GM18517 (cell line): ENCODE measurements around the gene SRM.
"Not testable (repeated sequence)": the region's sequence is repeated elsewhere in the genome, so short reads cannot be mapped to it uniquely, and the experiment has no call there.

Experiments
- ATAC-seq: cut with Tn5 transposase; IDR thresholded peaks from one replicate; pipeline ENCODE4 v1.9.1; 2021; ENCODE audit warnings: mild to moderate bottlenecking, moderate library complexity; ENCODE audit not compliant: unreplicated experiment

Gene SRM

DNA sequence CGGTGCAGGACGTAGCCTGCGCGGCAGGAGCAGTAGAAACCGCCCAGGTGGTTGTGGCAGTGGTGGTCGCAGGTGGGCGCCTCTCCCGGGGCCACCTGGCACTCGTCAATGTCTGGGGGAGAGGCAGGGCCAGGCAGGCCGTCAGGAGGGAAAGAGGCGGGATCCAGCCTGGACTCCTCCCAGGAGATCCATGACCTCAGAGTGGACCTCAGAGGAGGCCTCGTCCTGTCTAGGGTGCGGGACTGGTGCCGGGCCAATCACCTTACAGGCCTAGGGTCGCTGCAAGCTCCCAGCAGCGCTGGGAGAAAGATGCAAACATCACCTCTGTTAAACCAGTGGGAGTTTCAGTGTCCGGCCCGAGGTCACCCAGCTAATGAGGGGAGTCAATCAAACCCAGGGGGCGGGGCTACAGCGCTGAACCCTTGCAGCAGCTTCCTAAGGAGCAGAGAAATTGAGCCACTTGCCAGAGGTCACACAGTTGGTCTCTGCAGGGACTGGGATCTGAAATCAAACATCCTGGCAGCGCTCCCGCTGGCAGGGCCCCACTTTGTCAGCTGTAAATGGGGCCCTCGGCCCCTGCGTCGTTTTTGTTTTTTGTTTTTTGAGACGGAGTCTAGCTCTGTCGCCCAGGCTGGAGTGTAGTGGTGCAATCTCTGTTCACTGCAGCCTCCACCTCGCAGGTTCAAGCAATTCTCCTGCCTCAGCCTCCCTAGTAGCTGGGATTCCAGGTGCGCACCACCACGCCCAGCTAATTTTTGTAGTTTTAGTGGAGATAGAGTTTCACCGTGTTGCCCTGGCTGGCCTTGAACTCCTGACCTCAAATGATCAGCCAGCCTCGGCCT, 14.2 kb downstream of the SRM start:
- ATAC-seq, result no peak

DNA sequence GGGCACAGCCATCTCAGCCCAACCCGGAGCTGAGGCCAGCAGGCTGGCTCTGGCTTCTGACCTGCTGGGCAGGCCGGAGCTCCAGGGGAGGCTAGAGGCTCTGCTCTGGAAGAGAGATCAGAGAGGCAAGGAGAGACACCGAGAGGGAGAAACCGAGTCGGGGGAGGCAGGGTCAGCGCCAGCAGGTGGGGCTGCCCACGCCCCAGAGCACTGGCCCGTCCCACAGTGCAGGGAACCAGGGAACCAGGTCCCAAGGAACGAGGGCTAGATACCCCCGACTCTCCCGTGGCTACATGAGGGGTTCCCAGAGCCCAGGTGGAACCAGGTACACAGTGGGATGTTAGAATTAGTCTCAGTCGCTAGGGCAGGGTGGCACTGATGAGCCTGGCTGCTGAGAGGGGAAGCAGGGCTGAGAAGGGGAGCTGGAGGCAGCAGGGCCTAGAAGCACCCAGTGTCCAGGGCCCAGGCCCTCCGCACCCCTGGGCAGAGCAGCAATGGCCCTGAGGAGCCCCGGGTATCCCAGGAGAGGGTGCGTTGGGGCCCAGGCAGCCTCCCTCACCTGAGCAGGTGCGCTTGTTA, 14.9 kb downstream of the SRM start:
- no peak for ATAC-seq

DNA sequence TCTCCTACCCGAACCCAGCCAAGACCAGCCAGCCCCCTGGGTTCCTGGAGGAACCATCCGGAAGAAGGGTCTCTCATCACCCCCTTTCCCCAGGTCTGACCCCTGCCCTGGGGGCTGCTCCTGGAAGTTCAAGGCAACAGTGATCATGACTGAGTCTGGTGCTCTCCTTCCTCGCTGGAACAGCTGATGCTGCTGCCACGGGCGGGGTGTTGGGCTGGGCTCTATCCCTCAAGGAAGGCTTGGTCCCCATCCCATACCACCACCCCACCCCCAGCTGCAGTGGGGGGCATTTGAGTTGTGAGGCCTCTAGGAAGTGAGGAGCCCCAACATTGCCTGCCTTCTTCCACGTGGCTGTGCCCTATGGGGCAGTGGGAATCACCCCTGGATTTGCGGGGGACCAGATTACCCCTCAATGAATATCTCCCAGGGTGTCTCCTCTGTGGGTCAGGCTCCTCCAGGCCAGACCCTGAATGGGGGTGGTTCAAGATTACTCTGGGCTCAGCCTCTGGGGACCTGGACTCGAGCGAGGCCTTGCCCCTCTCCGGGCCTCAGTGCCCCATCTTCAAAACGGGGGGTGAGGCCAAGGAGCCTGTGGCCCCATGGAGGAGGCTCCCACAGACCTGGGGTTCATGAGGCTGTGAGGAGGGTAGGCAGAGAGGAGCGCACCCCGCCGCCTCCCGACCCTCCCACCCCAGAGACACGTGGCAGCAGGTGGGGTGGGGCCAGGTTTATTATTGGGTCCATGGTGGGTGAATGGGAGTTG, 15.6 kb downstream of the SRM start:
- ATAC-seq, result no peak

DNA sequence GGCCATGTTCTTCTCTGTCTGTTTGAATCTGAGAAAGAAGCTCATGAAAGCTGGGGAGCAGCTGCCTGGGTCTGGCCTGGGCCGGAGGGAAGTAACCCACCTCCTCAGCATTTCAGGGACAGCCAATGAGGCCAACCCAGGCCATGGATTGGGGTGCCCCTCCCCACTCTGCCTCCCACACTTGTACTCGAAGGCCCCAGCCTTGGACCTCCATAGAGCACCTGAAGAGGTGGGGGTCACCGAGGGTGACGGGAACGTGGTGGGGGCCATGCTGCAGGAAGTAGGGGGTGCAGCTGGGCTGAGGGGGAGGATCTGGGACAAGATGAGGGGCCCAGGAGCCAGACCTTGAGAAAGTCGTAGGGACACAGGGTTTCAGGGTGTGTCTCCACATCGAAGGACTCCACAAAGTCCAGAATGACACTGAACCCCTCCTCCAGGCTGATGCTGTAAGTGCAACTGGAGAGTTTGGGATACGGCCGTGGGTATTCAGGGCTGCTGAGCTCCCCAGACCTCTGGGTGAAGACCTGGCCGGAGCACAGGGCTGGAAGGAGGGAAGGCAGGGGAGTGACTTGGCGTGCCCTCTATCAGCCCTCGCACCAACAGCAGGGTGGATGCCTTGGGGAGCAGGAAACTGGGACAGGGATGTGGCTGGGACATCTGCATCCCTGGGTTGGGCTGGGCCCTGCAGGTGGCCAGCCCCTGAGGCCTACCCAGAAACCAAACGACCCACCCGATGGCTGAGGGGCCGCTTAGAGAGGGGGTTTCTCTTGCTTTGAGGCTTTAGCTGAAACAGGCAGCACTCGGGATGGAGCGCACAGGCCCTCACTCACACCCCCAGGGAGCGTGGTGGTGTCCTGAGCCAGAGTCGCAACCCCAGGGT, 16.6 kb downstream of the SRM start:
- ATAC-seq, result no peak

DNA sequence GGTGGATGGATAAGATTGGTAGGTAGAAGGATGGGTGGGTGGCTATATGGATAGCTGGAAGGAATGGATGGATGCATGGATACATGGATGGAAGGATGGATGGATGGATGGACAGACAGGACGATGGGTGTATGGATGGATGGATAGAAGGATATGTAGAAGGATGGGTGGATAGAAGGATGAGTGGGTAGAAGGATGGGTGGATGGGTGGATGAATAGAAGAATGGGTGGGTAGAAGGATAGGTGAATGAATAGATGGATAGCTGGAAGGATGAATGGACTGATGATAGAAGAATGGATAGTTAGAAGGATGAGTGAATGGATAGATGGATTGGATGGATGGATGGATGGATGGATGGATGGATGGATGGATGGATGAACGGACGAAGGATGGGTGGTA, 17.8 kb downstream of the SRM start:
- ATAC-seq, result no peak

DNA sequence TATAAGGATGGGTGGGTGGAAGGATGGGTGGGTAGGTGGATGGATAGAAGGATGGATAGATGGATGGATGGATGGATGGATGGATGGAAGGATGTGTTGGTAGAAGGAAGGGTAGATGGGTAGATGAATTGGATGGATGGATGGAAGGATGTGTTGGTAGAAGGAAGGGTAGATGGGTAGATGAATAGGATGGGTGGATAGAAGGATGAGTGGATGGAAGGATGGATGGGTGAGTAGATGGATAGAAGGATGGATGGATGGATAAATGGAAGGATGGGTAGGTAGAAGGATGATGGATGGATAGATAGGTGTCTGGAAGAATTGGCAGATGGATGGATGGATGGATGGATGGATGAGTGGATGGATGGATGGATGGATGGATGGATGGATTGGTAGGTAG, 18.8 kb downstream of the SRM start:
- ATAC-seq, result no peak

DNA sequence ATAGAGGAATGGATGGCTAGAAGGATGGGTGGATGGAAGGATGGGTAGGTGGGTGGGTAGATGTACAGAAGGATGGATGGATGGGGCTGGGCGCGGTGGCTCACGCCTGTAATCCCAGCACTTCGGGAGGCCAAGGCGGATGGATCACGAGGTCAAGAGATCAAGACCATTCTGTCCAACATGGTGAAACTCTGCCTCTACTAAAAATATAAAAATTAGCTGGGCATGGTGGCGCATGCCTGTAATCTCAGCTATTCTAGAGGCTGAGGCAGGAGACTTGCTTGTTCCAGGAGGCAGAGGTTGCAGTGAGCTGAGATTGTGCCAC, 19.8 kb downstream of the SRM start:
- ATAC-seq, result not testable (repeated sequence)

DNA sequence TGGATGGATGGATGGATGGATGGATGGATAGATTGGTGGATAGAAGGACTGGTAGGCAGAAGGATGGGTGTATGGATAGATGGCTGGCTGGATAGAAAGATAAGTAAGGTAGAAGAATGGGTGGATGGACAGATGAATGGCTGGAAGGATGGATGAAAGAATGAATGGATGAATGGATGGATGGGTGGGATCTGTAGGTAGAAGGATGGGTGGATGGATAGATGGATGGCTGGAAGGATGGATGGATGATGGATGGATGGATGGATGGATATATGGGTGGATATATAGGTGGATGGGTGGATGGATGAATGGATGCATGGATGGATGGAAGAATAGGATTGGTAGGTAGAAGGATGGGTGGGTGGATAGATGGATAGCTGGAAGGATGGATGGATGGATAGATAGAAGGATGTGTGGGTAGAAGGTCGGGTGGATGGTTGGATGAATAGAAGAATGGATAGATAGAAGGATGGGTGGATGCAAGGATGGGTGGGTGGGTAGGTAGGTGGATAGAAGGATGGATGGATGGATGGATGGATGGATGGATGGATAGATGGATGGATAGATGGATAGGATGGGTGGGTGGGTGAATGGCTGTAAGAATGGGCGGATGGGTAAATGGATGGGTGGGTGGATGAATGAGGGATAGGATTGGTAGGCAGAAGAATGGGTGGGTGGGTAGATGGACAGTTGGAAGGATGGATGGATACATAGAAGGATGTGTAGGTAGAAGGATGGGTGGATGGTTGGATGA, 20.3 kb downstream of the SRM start:
- no peak for ATAC-seq

DNA sequence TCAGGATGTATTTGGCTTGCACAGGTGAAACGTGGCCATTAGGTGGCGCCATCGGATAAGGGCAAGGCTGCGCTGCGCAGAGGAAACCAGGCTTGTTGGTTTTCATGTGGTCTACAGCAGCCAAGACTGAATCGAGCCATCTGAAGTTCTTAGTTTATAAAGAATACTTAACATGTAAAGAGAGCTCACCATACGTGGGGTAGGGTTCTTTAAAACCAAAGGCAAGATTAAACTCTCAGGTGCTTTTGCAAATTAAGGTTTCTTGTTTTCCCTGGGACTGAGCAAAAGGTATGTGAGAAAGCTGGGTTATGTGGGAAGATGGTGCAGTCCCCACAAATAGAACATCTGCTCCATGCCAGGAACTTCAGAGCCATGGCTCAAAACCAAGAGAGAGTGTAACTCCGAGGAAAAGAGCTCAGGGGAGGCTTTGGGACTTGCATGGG, 22.1 kb downstream of the SRM start:
- no peak for ATAC-seq

DNA sequence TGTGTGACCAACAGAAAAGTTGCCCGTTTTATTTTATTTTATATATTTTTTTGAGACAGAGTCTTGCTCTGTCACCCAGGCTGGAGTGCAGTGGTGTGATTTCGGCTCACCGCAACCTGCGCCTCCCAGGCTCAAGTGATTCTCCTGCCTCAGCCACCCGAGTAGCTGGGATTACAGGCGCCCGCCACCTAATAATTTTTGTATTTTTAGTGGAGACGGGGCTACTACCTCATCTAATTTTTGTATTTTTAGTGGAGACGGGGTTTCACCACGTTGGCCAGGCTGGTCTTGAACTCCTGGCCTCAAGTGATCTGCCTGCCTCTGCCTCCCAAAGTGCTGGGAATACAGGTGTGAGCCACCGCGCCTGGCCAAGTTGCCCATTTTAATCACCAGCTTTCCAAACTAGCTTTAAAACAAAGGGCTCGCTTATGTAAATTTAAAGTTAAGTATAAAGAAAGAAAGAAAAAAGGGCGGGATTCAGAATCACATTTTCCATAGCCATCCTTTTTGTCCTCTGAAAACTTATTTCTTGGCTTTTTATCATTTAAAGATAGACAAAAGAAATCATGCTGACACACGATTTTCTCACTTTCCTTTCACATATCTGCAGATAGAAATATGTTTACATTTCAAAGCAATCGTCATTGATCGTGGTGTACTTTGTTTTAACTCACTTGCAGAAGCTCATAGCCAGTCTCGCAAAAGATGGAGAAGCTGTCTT, 22.6 kb downstream of the SRM start:
- ATAC-seq, result not testable (repeated sequence)

DNA sequence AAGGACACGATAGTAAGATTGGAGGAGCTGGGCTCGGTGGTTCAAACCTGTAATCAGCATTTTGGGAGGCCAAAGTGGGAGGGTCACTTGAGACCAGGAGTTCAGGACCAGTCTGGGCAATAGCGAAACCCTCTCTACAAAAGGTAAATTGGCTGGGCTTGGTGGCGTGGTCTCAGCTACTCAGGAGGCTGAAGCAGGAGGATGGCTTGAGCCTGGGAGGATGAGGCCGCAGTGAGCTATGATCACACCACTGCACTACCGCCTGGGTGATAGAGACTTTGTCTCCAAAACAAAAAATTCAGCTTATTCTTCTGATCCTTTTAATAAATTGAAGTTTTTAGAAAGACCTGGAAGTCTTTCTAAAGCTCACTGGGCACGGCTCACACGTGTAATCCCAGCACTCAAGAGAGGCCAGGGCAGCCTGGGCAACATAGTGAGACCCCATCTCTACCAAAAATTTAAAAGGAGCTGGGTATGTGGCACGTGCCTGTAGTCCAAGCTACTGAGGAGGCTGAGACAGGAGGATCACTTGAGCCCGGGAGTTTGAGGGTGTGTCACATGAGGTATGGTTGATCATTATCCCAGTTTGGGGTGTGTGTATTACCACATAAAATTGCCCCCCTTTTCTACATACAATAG, 28.1 kb downstream of the SRM start:
- no peak for ATAC-seq

DNA sequence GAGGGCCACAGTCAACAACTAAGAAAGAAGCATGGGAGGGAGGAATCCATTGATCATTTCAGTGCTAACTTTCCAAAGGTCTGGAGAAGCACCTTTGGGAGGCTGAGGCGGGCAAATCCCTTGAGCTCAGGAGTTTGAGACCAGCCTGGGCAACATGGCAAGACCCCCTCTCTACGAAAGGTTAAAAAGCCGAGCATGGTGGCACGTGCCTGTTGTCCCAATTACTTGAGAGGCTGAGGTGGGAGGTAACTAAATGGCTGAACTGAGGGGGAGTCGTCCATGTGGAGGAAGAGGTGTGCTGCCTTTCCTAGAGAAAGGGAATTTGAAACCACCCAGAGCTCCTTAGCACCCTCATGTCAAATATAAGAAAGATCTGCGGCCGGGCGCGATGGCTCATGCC, 29.0 kb downstream of the SRM start:
- no peak for ATAC-seq

DNA sequence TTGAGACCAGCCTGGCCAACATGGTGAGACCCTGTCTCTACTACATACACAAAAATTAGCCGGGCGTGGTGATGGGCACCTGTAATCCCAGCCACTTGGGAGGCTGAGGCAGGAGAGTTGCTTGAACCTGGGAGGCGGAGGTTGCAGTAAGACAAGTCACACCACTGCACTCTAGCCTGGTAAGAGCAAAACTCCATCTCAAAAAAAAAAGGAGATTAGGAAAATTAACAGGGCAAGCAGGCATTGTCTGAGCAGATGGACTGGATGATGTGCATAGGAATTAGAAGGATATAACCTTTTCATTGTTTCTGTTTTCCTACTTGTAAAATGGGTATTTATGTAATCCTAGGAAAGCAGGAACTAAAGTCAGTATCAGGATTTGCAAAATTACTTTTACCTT, 31.8 kb downstream of the SRM start:
- ATAC-seq, result no peak

DNA sequence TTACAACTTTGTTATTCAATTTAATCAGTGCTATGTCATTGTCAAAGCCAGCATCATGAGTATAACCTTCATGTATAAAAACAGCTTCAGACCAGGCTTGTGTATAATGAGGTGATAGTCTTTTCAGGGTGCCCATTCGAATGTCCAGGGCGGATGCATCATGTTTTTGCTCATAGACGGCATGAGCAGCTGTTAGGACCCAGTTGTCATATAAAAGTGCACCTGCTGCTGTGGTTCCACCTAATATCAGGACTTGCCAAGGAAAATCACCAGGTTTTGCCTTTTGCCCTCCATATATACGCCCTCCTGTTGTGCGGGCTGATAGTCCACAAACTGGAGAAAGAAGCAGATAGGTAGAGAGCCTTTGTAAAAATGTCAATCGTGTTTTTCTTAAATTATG, 32.5 kb downstream of the SRM start:
- no peak for ATAC-seq

DNA sequence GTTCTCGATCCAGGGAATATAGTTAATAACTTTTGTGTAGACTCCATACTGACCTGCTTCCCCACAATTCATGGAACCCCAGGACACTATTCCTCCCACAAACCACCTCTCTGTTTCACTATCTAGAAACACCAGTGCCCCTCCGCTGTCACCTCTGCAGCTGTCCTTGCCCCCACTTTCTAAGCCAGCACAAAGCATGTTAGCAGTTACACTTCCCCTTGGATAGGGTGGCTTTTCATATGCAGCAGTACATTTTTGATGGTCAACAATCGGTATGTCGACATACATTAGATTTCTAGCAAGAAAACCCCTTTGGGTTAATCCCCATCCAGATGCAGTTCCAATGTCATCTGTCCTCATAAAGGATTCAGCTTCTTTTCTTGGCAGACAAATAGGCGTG, 32.9 kb downstream of the SRM start:
- no peak for ATAC-seq

DNA sequence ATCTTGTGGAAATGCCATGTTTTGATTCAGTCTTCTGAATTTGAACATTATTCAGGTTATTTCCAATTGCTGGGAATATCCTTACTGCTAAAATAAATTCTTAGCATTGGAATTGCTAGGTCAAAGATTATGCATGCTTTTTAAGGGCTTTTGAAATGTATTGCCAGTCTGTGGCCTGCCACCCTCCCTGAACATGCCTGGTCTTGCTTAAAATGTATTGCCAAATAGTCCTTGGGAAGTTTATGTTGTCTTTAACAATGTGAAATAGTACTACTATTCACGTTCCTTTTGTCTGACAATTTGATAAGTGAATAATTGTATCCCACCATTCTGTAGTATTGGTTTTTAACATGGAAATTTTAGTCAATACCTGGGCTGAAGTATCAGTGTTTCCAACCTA, 33.8 kb downstream of the SRM start:
- ATAC-seq, result no peak

DNA sequence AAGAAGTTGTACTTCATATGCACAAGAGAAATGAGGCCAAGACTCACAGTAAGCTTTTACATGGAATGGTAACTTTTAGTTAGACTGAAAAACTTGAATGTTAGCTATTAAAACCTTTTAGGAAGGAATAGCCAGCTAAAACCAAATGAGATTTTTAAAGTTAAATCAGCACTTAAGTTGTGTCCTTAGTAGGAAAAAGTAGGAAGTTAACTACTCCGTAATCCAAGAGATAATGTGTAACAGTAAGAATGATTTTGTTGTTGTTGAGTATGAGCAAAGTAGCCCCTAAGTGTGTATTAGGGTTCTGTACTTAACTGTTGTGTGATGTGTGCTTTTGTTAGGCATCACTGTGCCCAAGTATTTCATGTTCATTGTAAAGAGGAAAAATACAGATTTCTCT, 34.2 kb downstream of the SRM start:
- no peak for ATAC-seq

DNA sequence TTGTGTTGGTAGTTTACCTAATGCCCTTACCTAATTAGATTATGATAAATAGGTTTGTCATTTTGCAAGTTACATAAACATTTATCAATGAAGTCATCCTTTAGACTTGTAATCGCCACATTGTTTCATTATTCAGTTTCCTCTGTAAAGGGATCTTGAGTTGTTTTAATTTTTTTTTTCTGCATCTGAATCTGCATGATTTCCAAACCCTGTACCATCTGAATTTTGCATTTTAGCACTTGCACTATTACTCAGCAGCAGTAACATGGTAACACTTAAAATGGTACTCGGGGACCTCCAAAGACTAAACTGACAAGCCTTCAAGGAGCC, 35.0 kb downstream of the SRM start:
- no peak for ATAC-seq

DNA sequence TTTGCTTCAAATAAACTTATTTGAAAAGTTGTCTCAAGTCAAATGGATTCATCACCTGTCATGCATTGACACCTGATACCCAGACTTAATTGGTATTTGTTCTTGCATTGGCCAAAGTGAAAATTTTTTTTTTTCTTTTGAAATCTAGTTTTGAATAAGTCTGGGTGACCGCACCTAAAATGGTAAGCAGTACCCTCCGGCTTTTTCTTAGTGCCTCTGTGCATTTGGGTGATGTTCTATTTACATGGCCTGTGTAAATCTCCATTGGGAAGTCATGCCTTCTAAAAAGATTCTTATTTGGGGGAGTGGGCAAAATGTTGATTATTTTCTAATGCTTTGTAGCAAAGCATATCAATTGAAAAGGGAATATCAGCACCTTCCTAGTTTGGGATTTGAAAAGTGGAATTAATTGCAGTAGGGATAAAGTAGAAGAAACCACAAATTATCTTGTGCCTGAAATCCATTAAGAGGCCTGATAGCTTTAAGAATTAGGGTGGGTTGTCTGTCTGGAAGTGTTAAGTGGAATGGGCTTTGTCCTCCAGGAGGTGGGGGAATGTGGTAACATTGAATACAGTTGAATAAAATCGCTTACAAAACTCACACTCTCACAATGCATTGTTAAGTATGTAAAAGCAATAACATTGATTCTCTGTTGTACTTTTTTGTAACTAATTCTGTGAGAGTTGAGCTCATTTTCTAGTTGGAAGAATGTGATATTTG, 35.5 kb downstream of the SRM start:
- no peak for ATAC-seq
